GM12872 (cell line): Measurements from ENCODE around the gene ATL1.

ENCODE experiments used
- CTCF ChIP-seq: IDR thresholded peaks from 3 replicates; pipeline ENCODE4 v1.5.1; 2011; ENCODE audit warnings: low read depth, mild to moderate bottlenecking, low read length, moderate library complexity; ENCODE audit not compliant: insufficient read depth

The ATL1 gene

GRCh38 chr14:50659327-50659974 lies 99.5 kb downstream of the ATL1 start:
- TF ChIP-seq CTCF, result no peak

- no peak for TF ChIP-seq CTCF
Measured at GRCh38 chr14:50666772-50667683, 107.1 kb downstream of the ATL1 start.

GRCh38 chr14:50667684-50667995 lies 107.7 kb downstream of the ATL1 start:
- no peak; the same call in 2 of the 3 replicates for TF ChIP-seq CTCF

- TF ChIP-seq CTCF, result peak; percentile 13; the same call in 1 of the 3 replicates
Measured at GRCh38 chr14:50667996-50668825, 108.3 kb downstream of the ATL1 start, which contains the start of gene SAV1. SAV1 (minus strand) TSS chr14:50668306; CDS start chr14:50667967, 339 bp downstream.

- no peak for TF ChIP-seq CTCF
Measured at GRCh38 chr14:50668826-50669143, 108.8 kb downstream of the ATL1 start.

GRCh38 chr14:50669441-50669986 lies 109.6 kb downstream of the ATL1 start:
- no peak for TF ChIP-seq CTCF

- TF ChIP-seq CTCF, result no peak
Measured at GRCh38 chr14:50670196-50670865, 110.4 kb downstream of the ATL1 start.
